ENCODE data around the gene KHDC3L.

Gene KHDC3L

DNA sequence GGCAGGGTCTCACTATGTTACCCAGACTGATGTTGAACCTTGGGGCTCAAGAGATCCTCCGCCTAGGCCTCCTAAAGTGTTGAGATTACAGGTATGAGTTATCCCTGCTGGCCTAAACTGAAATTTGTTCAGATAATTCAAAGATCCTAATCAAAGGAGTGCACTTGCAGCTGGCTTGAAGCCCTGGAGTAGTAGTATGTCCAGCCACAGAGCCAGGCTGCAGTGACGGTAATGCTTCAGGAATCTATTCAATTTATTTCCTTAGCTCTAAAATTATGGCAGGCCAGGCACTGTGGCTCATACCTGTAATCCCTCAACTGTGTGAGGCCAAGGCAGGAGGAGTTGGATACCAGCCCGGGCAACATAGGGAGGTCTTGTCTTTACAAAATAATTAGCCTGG lies 30.8 kb downstream of the KHDC3L start:
- DNase-seq: no peak
- ATAC-seq (ENCODE audit: insufficient read depth, low read depth): no peak
- H2AFZ ChIP-seq (ENCODE audit: low read depth, low read length): no peak overlapping the region

DNA sequence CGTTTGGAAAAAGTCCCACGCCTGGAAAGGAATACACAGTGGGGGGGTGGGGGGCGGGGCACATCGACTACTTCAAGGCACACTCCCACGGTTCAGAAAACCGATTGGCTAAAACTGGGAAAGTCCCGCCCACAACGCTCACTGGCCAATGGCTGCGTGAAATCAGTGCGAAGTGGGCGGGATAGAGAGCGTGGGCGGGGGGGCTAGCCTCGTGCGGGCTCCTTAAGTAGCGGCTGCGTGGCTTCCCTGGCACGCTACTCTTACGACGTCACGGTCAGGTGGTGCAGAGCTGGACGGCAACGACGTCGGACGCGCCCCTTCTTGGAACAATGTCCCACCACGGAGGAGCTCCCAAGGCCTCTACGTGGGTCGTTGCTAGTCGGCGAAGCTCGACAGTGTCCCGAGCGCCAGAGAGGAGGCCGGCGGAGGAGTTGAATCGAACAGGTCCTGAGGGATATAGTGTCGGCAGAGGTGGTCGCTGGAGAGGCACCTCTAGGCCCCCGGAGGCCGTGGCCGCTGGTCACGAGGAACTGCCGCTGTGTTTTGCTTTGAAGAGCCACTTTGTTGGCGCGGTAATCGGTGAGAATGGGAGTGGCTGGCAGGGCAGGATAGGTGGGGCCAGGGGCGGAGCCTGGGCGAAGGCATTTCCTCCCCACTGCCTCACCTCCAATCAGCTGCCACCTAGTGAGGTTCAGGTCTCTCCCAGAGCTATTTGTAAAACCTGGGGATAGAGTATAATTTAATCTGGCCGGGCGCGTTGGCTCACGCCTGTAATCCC lies 32.3 kb downstream of the KHDC3L start, which contains the start of gene DDX43:
Gene DDX43 (plus strand): TSS at position 252 of the 778 bp plus-strand sequence. CDS start 78 bp downstream, at position 330.
- H3K4me1 ChIP-seq (ENCODE audit: insufficient read depth, low read length): no peaks in the 10 kb centered on the region
- no peaks in the 10 kb centered on the region for H3K79me2 ChIP-seq (ENCODE audit: insufficient read depth, low read length)
- no peak within 1 kb of the TSS for H3K4me3 ChIP-seq (ENCODE audit: low read depth in 1 of 2, low read length in 2 of 2)
- H3K36me3 ChIP-seq (ENCODE audit: insufficient read depth, low read length): no peaks in the 10 kb centered on the region
- no peaks in the 10 kb centered on the region for H4K20me1 ChIP-seq (ENCODE audit: insufficient read depth, low read length)
- H3K9me3 ChIP-seq (ENCODE audit: insufficient read depth, low read length, severe bottlenecking): no peaks in the 10 kb centered on the region
- DNase-seq (no peak), ATAC-seq (ENCODE audit: insufficient read depth, low read depth) (no peak)
- no peak for TF ChIP-seq EZH2 (IDR thresholded peaks at IDR 0.05; ENCODE audit: borderline replicate concordance, low read depth, low read length, severe bottlenecking)
- TF ChIP-seq CTCF (IDR thresholded peaks at IDR 0.05; ENCODE audit: borderline replicate concordance, extremely low read depth, low read length, poor library complexity, severe bottlenecking): no peak
- H3K27ac ChIP-seq (ENCODE audit: low read length): no peak within 1 kb of the TSS
- no peak within 1 kb of the TSS for H2AFZ ChIP-seq (ENCODE audit: low read depth, low read length)
- no peaks in the 10 kb centered on the region for H3K27me3 ChIP-seq (ENCODE audit: insufficient read depth, low read length, poor library complexity)
- H3K4me2 ChIP-seq (ENCODE audit: insufficient read depth, low read length): no peak within 1 kb of the TSS
- no peak within 1 kb of the TSS for H3K9ac ChIP-seq (ENCODE audit: low read depth, low read length)

More for the DNA sequence above, 30.8 kb downstream of the KHDC3L start:
- no peaks in the 10 kb centered on the region for H4K20me1 ChIP-seq (ENCODE audit: insufficient read depth, low read length)
- no peaks in the 10 kb centered on the region for H3K4me1 ChIP-seq (ENCODE audit: insufficient read depth, low read length)
- H3K9me3 ChIP-seq (ENCODE audit: insufficient read depth, low read length, severe bottlenecking): no peaks in the 10 kb centered on the region
- H3K79me2 ChIP-seq (ENCODE audit: insufficient read depth, low read length): no peaks in the 10 kb centered on the region
- H3K36me3 ChIP-seq (ENCODE audit: insufficient read depth, low read length): no peaks in the 10 kb centered on the region
- no peak overlapping the region for H3K27ac ChIP-seq (ENCODE audit: low read length)
- H3K4me3 ChIP-seq (ENCODE audit: low read depth in 1 of 2, low read length in 2 of 2): no peak overlapping the region
- TF ChIP-seq EZH2 (IDR thresholded peaks at IDR 0.05; ENCODE audit: borderline replicate concordance, low read depth, low read length, severe bottlenecking) (no peak), CTCF (IDR thresholded peaks at IDR 0.05; ENCODE audit: borderline replicate concordance, extremely low read depth, low read length, poor library complexity, severe bottlenecking) (no peak)
- H3K27me3 ChIP-seq (ENCODE audit: insufficient read depth, low read length, poor library complexity): peaks cover 7% of the 10 kb centered on the region
- no peak overlapping the region for H3K9ac ChIP-seq (ENCODE audit: low read depth, low read length)
- H3K4me2 ChIP-seq (ENCODE audit: insufficient read depth, low read length): no peak overlapping the region

DNA sequence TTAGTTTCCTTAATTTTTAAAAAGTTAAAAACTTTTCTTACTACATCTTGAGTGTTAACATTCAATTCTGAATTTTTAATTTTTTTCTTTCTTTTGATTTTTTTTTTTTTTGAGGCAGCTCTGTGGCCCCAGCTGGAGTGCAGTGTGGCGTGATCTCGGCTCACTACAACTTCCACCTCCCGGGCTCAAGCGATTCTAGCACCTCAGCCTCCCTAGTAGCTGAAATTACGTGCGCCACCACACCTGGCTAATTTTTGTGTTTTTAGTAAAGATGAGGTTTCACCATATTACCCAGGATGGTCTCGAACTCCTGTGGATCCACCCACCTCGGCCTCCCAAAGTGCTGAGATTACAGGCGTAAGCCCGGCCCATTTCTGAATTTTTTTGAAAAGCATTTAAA lies 33.4 kb downstream of the KHDC3L start:
- Histone ChIP-seq H3K36me3 (ENCODE audit: insufficient read depth, low read length) (no peaks in the 10 kb centered on the region), H3K27ac (ENCODE audit: low read length) (no peak overlapping the region), H3K27me3 (ENCODE audit: insufficient read depth, low read length, poor library complexity) (no peaks in the 10 kb centered on the region), H4K20me1 (ENCODE audit: insufficient read depth, low read length) (no peaks in the 10 kb centered on the region), H3K9ac (ENCODE audit: low read depth, low read length) (no peak overlapping the region), H3K9me3 (ENCODE audit: insufficient read depth, low read length, severe bottlenecking) (no peaks in the 10 kb centered on the region), H3K4me2 (ENCODE audit: insufficient read depth, low read length) (no peak overlapping the region), H3K79me2 (ENCODE audit: insufficient read depth, low read length) (no peaks in the 10 kb centered on the region), H2AFZ (ENCODE audit: low read depth, low read length) (no peak overlapping the region), H3K4me1 (ENCODE audit: insufficient read depth, low read length) (no peaks in the 10 kb centered on the region), H3K4me3 (ENCODE audit: low read depth in 1 of 2, low read length in 2 of 2) (no peak overlapping the region)
- no peak for TF ChIP-seq CTCF (IDR thresholded peaks at IDR 0.05; ENCODE audit: borderline replicate concordance, extremely low read depth, low read length, poor library complexity, severe bottlenecking)
- no peak for TF ChIP-seq EZH2 (IDR thresholded peaks at IDR 0.05; ENCODE audit: borderline replicate concordance, low read depth, low read length, severe bottlenecking)
- ATAC-seq (ENCODE audit: insufficient read depth, low read depth) (no peak), DNase-seq (no peak)
